ENCODE results near the gene FGF10. TPM values are rescaled to one million over a fixed set of nuclear protein-coding genes. Genes with fewer than 3 reads are reported as not detected.
A peak's percentile ranks its signal among the peaks of the same experiment; 100 is the strongest.

The FGF10 gene
- total RNA-seq, 4 donors from 2014 or later, result 0.09 to 5.0 (median 1.4) TPM; not detected in 1

- Histone ChIP-seq H3K9me3 (no peaks in the 10 kb centered on the region), H3K27ac (peak overlapping the region in 3 of 4 donors; percentile 65 to 86 (median 77)), H3K36me3 (no peaks in the 10 kb centered on the region), H3K4me3 (peak overlapping the region; percentile 9 to 63 (median 44)), H3K27me3 (peaks cover 0 to 44% (median 2%) of the 10 kb centered on the region in 4 donors), H3K4me1 (peaks cover 0 to 20% (median 2%) of the 10 kb centered on the region in 3 donors)
- DNase-seq, result no peak
- intact Hi-C loops (cut with DNase I), result no loop called here
- TF ChIP-seq, protein P1, sequence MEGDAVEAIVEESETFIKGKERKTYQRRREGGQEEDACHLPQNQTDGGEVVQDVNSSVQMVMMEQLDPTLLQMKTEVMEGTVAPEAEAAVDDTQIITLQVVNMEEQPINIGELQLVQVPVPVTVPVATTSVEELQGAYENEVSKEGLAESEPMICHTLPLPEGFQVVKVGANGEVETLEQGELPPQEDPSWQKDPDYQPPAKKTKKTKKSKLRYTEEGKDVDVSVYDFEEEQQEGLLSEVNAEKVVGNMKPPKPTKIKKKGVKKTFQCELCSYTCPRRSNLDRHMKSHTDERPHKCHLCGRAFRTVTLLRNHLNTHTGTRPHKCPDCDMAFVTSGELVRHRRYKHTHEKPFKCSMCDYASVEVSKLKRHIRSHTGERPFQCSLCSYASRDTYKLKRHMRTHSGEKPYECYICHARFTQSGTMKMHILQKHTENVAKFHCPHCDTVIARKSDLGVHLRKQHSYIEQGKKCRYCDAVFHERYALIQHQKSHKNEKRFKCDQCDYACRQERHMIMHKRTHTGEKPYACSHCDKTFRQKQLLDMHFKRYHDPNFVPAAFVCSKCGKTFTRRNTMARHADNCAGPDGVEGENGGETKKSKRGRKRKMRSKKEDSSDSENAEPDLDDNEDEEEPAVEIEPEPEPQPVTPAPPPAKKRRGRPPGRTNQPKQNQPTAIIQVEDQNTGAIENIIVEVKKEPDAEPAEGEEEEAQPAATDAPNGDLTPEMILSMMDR (IDR thresholded peaks at IDR 0.05), result no peak
- TF ChIP-seq POLR2A (IDR thresholded peaks at IDR 0.05), result no peak
- 4 to 17% methylated on average over 9 to 11 of the region's 11 CpGs for WGBS, 2 donors
Observed at GRCh38 chr5:44387921-44388320, 1.3 kb downstream of the FGF10 start.

- TF ChIP-seq, protein P1 (IDR thresholded peaks at IDR 0.05), result no peak
- no peak for TF ChIP-seq POLR2A (IDR thresholded peaks at IDR 0.05)
- no peak for DNase-seq
- intact Hi-C loops (cut with DNase I), result no loop called here
- WGBS, 2 donors, result 9 to 15% methylated on average over 3 of the region's 3 CpGs
- Histone ChIP-seq H3K36me3 (no peaks in the 10 kb centered on the region), H3K4me3 (peak overlapping the region; percentile 6 to 63 (median 44)), H3K27ac (peak overlapping the region in 2 of 4 donors; percentile 77 to 86), H3K27me3 (peaks cover 0 to 44% (median 2%) of the 10 kb centered on the region in 4 donors), H3K4me1 (peaks cover 0 to 20% (median 2%) of the 10 kb centered on the region in 3 donors), H3K9me3 (no peaks in the 10 kb centered on the region)
Observed at GRCh38 chr5:44387406-44387805, 1.8 kb downstream of the FGF10 start.

DNA sequence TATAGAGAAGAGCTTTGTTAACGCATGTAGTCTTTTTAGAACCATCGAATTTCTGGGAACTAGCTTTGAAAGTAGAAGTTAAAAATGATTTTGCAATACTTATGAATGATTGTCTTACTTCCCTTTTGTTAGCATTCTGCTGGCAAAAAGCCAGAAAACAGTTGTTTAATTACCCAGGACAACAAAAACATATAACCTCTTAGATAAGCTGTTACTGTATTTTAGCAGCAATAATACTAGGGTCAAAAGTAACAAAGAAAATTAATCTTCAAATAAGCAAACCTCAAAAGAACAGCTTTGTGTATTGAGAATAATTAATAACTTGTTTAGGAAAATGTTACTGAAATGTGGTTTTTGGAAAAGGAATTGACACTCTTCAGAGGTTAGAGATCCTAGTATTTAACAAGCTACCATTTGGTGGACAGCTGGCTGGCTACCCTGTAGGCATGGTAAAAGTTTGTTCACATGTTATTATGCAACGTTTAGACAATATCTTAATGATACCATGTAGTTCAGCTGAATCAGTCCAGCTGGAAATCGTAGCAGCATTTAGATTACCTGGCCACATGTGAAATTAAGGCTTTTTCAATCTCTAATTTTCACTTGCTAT lies 3.8 kb downstream of the FGF10 start:
- H3K4me3 ChIP-seq, result peak overlapping the region in 1 of 4 donors; percentile 63
- H3K27ac ChIP-seq, result no peak overlapping the region

DNA sequence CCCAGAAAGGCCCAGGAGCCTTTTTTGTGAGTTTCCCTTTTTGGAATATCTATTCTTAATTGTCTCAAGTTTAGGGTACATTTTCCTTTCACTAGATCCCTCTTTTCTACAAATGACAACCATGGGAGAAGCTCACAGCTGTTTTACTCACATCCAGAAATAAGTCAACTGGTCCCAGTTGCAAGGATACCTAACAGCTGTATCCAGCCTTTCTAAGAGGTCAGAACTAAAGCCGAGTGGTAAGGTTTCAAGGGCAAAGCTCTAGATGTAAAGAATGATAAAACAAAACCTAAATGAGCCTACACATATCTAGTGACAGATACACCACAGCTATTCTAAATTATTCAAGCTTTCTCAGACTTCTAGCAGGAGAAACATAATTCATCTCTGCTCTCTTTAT lies 4.4 kb downstream of the FGF10 start:
- Histone ChIP-seq H3K4me1 (peaks cover 0 to 15% (median 2%) of the 10 kb centered on the region in 3 donors), H3K36me3 (no peaks in the 10 kb centered on the region), H3K9me3 (no peaks in the 10 kb centered on the region), H3K27ac (no peak overlapping the region), H3K4me3 (peak overlapping the region in 1 of 4 donors; percentile 63), H3K27me3 (peaks cover 0 to 35% (median 2%) of the 10 kb centered on the region in 4 donors)
- no peak for DNase-seq
- TF ChIP-seq, protein P1 (IDR thresholded peaks at IDR 0.05), result no peak
- no peak for TF ChIP-seq POLR2A (IDR thresholded peaks at IDR 0.05)
- intact Hi-C loops (cut with DNase I), result no loop called here
- 6 to 21% methylated on average over 1 of the region's 1 CpG for WGBS, 2 donors

More for the DNA sequence above, 3.8 kb downstream of the FGF10 start:
- Histone ChIP-seq H3K9me3 (no peaks in the 10 kb centered on the region), H3K36me3 (no peaks in the 10 kb centered on the region), H3K4me1 (peaks cover 0 to 20% (median 2%) of the 10 kb centered on the region in 3 donors), H3K27me3 (peaks cover 0 to 40% (median 2%) of the 10 kb centered on the region in 4 donors)
- TF ChIP-seq, protein P1 (IDR thresholded peaks at IDR 0.05), result no peak
- no peak for TF ChIP-seq POLR2A (IDR thresholded peaks at IDR 0.05)
- WGBS, 2 donors, result 22 to 32% methylated on average over 4 of the region's 4 CpGs
- DNase-seq, result no peak
- intact Hi-C loops (cut with DNase I), result no loop called here

GRCh38 chr5:44382894-44383293 lies 6.3 kb downstream of the FGF10 start:
- no peak overlapping the region for H3K4me3 ChIP-seq
- H3K9me3 ChIP-seq, result no peaks in the 10 kb centered on the region
- intact Hi-C loops (cut with DNase I), result no loop called here
- H3K27ac ChIP-seq, result no peak overlapping the region
- no peaks in the 10 kb centered on the region for H3K36me3 ChIP-seq
- H3K4me1 ChIP-seq, result no peaks in the 10 kb centered on the region
- peaks cover 0 to 16% (median 0%) of the 10 kb centered on the region in 4 donors for H3K27me3 ChIP-seq
- DNase-seq, result no peak
- TF ChIP-seq POLR2A (IDR thresholded peaks at IDR 0.05), result no peak
- TF ChIP-seq, protein P1 (IDR thresholded peaks at IDR 0.05), result no peak
